HG02943 (cell line): ENCODE results near the gene ZNF600.
"Not testable (repeated sequence)": the region's sequence is repeated elsewhere in the genome, so short reads cannot be mapped to it uniquely, and the experiment has no call there.

Experiments used
- ATAC-seq: cut with Tn5 transposase; IDR thresholded peaks from one replicate; pipeline ENCODE4 v1.9.1; 2021; ENCODE audit warnings: mild to moderate bottlenecking, low read depth, moderate library complexity; ENCODE audit not compliant: unreplicated experiment

Gene ZNF600

DNA sequence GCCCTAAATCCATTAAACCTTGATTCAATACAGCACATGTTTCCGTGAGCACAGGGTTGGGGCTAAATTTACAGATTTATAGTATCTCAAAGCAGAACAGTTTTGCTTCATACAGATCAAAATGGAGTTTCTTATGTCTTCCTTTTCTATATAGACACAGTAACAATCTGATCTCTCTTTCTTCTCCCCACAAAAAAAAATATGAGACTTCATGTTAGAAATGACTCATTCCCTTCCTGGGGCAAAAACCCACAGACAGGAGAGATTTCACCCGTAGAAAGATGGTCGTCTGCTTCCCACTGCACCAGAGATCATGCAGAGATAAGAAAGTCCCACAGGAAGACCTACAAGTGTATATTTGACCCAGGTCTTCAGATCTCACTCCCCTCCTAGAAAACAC is 44.1 kb downstream of the ZNF600 start:
- ATAC-seq = no peak

DNA sequence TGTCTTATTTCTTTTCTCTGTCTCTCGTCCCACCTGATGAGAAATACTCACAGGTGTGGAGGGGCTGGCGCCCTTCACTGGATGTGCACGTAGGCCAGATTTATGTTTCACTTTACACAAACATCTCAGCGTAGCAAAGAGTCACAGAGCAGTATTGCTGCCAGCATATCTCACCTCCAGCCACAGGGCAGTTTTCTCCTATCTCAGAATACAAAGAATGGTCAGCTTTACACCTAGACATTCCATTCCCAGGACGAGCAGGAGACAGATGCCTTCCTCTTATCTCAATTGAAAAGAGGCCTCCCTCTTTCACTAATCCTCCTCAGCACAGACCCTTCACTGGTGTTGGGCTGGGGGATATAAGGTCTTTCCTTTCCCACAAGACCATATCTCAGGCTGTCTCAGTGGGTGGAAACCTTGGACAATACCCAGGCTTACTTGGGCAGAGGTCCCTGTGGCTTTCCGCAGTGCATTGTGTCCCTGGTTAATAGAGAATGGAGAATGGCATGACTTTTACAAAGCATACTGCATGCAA is 44.6 kb downstream of the ZNF600 start:
- no peak for ATAC-seq

DNA sequence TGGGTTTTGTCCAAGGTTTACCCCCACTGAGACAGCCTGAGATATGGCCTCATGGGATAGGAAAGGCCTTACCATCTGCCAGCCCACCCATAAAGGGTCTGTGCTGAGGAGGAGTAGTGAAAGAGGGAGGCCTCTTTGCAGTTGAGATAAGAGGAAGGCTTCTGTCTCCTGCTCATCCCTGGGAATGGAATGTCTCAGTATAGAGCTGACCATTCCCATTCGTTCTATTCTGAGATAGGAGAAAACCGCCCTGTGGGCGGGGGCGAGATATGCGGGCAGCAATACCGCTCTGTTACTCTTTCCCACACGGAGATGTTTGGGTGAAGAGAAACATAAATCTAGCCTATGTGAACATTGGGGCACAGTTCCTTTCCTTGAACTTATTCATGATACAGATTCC is 45.2 kb downstream of the ZNF600 start:
- ATAC-seq = not testable (repeated sequence)

DNA sequence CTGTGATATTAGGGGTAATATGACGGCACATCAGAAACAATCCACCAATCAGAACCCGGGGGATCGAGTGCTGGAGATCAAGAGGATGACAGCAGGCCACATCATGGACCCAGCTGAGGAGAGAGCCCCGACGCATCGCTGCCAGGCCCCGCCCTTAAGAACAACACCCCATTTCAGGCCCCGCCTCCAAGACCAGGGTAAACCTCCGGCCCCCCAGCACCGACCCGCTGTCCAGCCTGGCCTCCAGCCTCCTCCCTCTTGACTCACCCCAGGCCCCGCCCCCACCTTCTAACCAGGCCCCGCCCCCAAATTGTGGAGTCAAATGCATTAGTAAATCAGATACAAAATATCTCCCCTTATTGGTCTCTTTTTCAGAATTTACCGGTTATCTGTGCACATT is 47.0 kb downstream of the ZNF600 start:
- ATAC-seq = no peak

DNA sequence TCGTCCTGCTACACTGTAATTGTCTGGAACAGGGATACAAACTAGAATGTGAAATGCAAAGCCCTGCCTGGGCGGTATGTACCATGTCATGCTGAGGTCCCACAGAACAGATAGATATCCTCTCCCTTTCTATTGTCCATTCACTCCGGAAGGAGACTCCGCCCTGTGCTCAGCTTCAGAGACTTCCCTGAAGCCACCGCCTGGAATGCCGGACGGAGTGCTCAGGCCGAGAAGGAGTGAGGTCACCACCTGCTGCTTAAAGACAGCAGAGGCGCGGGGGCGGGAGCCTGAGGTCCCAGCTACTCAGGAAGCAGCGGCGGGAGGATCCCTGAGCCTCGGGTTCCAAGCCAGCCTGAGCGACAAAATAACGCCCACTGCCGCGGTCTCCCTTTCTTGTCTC is 50.9 kb downstream of the ZNF600 start:
- no peak for ATAC-seq

DNA sequence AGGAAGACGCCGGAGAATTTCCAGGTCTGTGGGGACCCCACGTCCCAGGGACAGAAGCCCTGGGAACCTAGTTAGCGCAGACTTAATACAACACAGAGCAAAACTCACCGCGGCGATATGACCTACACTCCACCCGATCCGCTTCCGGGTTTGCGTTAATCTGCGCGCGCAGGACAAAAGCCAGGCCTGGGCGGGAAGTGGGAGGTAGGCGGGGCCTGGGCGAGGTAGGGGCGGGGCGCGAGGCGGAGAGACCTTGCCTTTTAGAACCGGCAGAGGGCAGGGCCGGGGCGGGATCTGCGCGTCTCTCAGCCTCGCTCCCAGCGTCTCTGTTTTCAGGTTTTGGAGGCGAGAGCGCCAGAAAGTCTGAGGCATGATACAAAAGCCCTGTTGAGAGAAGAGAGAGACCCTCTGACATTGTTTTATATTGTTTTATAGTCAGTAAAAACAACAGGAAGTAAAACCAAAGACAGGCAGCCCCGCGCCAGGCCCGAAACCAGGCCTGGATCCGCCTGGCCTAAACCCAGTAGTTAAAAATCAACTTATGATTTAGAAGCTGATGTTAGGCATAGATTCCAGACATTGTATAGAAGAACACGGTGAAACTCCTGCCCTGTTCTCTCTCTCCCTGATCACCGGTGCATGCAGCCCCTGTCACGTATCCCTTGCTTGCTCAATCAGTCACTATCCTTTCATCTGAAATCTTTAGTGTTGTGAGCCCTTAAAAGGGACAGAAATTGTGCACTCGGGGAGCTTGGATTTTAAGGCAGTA is 51.5 kb downstream of the ZNF600 start, which contains the start of gene ZNF611:
Gene ZNF611 (minus strand): TSS at position 152 of the 769 bp plus-strand sequence. CDS start 19,150 bp downstream, outside the sequence.
- ATAC-seq = peak; percentile 95

DNA sequence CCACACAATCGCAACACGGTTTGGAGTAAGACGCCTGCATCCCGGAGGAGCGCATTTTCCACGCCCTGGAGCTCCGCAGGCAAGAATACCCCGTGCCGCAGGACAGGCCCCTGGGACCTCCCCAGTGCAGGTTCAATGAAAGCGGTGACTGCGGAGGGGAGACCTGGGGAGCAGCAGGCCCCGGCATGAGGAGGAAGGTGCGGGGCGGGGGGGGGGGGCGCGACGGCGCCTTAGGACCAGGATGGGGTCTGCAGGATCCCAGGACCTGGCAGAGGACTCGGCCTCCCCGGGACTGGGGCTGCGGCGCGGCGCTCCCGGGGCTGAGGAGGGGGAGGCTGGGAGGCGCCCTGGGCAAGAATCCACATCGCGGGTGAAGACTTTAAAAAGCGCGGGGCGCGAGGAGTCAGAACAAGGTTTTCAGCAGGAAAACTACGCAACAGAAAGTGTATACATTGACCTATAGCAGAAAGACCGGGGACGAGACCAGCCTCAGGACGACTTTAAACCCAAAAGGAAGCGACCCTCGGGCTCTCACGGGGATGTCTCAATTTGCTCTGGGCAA is 52.2 kb downstream of the ZNF600 start:
- no peak for ATAC-seq

DNA sequence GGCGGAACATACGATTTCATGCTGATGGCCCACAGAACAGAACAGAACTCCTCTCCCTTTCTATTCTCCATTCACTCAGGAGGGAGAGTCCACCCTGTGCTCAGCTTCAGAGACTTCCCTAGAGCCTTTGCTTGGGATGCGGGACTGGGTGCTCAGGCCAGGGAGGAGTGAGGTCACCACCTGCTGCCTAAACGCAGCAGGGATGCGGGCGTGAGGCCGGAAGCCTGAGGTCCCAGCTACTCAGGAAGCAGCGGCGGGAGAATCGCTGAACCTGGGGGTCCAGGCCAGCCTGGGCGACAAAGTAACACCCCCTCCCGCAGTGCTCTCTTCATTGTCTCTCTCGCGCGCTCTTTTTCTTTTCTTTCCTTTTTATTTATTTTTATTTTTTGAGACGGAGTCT is 60.5 kb downstream of the ZNF600 start:
- not testable (repeated sequence) for ATAC-seq

DNA sequence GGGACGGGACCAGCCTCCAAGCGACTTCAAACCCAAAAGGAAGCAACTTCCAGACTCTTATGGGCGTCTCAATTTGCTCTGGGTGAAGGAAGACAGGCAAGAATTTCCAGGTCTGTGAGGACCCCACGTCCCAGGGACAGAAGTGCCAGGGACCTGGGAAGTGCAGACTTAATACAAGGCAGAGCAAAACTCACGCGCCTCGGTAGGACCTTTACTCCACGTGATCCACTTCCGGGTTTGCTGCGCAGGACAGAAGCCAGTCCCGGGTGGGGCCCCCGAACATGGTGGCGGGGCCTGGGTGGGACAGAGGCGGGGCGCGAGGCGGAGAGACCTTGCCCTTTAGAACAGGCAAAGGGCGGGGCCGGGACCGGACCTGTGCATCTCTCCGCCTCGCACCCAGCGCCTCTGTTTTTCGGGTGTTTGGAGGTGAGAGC is 61.0 kb downstream of the ZNF600 start:
- ATAC-seq = no peak

DNA sequence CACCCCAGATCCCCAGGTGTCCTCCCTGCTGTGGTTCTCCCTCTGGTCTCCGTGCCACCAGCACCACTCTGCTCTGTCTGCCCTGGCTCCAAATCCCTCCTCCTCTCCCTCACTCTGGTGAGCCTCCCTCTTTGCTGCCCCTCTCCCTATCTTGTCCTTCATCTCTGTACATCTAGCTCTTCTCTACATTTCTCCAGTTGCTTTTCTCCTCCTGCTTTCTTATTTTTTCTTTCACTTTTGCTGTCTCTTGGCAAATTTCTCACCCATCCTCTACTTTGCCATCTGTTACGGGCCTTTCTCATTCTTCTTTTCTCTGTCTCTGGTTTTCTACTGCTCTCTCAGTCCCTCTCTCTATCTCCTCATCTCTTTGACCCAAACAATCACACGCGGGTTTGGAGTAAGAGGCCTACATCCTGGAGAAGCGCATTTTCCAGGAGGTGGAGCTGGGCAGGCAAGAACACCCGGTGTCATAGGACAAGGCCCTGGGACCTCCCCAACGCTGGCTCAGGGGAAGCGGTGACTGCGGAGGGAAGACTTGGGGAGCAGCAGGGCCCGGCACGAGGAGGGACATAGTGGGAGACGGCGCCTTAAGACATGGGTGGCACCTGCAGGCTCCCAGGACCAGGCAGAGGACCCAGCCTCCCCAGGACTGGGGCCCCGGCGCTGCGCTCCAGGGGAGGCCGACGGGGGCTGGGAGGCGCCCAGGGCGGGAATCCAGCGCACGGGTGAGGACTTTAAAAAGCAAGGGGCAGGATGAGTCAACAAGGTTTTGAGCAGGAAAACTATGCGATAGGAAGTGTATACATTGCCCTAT is 61.7 kb downstream of the ZNF600 start:
- ATAC-seq = no peak

DNA sequence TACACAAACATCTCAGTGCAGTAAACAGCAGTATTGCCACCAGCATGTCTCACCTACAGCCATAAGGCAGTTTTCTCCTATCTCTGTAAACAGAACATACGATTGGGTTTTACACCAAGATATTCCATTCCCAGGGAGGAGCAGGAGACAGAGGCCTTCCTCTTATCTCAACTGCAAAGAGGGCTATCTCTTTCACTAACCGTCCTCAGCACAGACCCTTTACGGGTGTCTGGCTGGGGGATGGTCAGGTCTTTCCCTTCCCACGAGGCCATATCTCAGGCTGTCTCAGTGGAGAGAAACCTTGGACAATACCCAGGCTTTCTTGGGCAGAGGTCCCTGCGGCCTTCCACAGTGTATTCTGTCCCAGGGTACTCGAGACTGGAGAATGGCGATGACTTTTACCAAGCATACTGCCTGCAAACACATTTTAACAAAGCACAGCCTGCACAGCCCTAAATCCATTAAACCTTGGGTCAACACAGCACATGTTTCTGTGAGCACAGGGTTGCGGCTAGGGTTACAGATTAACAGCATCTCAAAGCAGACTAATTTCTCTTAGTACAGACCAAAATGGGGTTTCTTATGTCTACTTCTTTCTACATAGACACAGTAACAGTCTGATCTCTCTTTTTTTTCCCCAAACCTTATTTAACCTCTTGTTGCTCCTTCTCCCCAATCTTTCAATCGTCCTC is 62.5 kb downstream of the ZNF600 start:
- ATAC-seq = not testable (repeated sequence)

DNA sequence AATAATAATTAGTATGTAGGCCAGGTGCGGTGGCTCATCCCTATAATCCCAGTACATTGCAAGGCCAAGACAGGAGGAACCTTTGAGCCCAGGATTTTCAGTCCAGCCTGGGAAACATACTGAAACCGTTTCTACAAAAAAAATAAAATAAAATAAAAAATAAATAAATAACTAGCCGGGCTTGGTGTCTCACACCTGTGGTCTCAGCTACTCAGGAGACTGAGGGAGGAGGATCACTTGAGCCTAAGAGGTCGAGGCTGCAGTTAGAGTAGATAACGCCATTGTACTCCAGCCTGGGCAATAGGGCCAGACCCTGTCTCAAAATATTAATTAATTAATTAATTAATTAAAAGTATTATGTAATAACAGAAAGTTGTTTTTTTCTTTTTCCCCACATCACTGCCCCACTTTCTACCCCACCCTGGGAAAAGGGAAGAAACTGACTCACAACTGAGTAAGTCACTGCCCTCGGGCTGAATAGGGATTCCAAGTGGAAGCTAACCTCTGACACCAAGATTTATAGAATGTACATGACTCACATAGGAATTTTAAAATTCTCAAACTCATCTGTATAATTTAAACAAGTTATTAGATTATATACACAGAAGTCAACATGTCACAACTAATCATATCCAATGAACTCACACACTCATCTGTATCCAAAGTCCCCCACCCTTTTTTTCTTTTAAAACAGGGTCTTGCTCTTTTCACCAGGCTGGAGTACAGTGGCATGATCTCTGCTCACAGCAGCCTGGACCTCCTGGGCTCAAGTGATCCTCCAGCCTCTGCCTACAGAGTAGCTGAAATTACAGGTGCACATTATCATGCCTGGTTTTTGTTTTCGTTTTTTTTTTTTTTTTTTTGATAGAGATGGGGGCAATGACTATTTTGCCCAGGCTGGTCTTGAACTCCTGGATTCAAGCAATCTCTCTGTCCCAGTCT is 64.3 kb downstream of the ZNF600 start:
- no peak for ATAC-seq

DNA sequence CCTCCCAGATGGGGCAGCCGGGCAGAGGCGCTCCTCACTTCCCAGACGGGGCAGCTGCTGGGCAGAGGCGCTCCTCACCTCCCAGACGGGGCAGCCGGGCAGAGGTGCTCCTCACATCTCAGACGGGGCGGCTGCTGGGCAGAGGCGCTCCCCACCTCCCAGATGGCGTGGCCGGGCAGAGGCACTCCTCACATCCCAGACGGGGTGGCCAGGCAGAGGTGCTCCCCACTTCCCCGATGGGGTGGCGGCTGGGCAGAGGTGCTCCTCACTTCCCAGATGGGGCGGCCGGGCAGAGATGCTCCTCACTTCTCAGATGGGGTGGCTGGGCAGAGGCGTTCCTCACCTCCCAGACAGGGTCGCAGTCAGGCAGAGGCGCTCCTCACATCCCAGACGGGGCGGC is 66.0 kb downstream of the ZNF600 start:
- not testable (repeated sequence) for ATAC-seq

DNA sequence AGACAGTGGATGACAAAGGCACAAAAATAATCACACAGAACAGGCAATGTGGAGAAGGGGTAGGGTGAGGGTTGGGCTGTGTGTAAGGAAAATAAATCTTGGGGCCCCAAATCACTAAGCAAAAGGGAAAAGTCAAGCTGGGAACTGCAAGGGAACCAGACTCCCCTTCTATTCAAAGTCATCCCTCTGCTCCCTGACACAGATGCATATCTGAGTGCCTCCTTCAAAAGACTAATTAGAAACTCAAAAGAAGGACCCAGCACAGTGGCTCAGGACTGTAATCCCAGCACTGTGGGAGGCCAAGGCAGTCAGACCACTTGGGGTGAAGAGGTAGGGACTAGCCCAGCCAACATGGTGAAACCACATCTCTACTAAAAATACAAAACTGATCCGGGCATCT is 70.1 kb downstream of the ZNF600 start:
- ATAC-seq = no peak

DNA sequence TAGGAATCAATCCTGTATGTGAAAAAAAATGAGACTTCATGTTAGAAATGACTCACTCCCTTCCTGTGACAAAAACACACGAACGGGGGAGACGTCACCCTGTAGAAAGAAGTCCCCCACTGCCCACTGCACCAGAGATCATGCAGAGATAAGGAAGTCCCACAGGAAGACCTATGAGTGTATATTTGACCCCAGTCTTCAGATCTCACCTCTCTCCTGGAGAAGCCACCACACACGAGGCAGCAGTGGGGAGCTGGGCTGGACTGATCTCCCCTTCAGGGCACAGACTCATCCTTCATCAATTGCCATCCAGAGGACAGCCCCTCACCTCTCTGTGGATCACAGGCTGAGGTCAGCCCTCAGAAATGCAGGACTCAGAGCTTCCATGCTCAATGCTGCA is 70.7 kb downstream of the ZNF600 start:
- not testable (repeated sequence) for ATAC-seq

DNA sequence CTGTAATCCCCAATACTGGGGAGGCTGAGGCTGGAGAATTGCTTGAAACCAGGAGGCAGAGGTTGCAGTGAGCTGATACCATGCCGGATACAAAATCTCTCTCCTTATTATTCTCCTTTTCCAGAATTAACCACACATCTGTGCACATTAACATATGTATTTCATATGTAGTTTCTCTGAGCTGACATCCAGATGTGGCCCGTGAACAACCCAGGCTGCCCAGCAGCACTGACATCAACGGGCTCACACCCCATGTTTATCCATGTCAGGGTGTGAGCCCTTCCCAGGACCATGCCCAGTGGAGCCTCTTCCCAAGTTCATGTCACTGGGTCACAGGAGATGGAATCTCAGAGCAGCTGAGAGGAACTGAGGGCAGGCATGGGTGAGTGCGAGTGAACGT is 71.3 kb downstream of the ZNF600 start:
- ATAC-seq = not testable (repeated sequence)
